Measurements from ENCODE around the gene C5orf46.

DNA sequence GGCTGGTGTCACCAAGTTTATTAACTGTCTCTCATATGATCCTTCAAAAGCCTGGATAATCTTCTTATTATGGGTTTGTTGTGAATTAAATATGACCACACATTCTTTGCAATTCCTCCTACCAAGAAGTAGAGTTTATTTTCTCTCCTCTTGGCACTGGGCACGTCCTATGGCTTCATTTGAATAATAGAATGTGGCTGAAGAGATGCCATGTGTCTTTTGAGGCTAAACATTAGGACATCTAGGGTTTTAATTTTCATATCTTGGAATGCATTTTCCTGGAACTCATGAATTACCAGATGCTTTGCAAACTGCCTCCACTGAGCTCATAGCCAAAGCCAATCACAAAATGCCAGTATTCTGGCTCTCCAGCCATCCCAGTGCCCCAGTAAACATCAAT lies 47.8 kb downstream of the C5orf46 start:
- TF ChIP-seq, protein P1, sequence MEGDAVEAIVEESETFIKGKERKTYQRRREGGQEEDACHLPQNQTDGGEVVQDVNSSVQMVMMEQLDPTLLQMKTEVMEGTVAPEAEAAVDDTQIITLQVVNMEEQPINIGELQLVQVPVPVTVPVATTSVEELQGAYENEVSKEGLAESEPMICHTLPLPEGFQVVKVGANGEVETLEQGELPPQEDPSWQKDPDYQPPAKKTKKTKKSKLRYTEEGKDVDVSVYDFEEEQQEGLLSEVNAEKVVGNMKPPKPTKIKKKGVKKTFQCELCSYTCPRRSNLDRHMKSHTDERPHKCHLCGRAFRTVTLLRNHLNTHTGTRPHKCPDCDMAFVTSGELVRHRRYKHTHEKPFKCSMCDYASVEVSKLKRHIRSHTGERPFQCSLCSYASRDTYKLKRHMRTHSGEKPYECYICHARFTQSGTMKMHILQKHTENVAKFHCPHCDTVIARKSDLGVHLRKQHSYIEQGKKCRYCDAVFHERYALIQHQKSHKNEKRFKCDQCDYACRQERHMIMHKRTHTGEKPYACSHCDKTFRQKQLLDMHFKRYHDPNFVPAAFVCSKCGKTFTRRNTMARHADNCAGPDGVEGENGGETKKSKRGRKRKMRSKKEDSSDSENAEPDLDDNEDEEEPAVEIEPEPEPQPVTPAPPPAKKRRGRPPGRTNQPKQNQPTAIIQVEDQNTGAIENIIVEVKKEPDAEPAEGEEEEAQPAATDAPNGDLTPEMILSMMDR (IDR thresholded peaks at IDR 0.05; ENCODE audit: low read depth, low read length) = no peak
- TF ChIP-seq EZH2phosphoT487 (IDR thresholded peaks at IDR 0.05; ENCODE audit: low read depth) = no peak

All from OCI-LY3 (cell line).